Spleen (tissue), 7 donors: ENCODE measurements around the gene TTC39B.

Experiments used
- POLR2A ChIP-seq, 3 donors: fragments of 450-650 bp; IDR thresholded peaks; one replicate each; pipeline ENCODE4 v1.5.1; 2017; ENCODE audit warnings: antibody characterized with exemption in 3 of 3, mild to moderate bottlenecking in 1 of 3
- POLR2AphosphoS5 ChIP-seq, 3 donors: sonication (generic); formaldehyde crosslinking; IDR thresholded peaks; one replicate each; pipeline ENCODE4 v1.5.1; 2017; ENCODE audit warnings: antibody characterized with exemption in 3 of 3
- TF ChIP-seq, protein P1 (sequence below), 11 experiments: fragments of 200-600 bp in 7 of 11; fragments of 450-650 bp in 4 of 11; sonication (generic) in 4 of 11; IDR thresholded peaks in 8 of 11; conservative IDR thresholded peaks in 3 of 11; 1 replicate in 7 of 11; 2 replicates in 4 of 11; pipeline versions ENCODE4 v1.4.0 to v1.8.0; 2016 to 2021; ENCODE audit warnings: antibody characterized with exemption in 11 of 11, inconsistent platforms in 4 of 11, mild to moderate bottlenecking in 1 of 11
- donor health status: DM: no; HTN: no; CAD: no; lungs with moderate emphysema.
- donor health status: DM: no; HTN: no; CAD: no.
- donor health status: DM: no; HTN: no; CAD: no.

DNA sequence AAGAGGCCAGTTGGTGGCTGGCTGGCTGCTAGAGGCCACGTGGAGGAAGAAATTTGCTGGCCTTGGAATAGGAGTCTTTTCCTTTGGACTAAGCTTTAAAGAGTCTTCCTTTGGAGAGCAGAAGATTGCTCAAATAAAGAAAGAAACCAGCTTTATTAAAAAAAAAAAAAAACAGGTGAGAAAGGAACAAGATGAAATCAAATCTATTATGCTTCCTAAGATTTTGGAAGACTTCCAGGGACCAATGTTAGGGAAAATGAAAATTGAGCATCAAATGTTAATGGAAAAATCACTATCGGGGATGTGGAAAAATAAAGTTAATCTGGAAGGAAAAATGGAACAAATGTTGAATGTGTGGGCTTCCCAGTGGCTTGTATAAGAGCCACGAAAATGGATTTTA, 153.1 kb downstream of the TTC39B start:
- TF ChIP-seq, protein P1, sequence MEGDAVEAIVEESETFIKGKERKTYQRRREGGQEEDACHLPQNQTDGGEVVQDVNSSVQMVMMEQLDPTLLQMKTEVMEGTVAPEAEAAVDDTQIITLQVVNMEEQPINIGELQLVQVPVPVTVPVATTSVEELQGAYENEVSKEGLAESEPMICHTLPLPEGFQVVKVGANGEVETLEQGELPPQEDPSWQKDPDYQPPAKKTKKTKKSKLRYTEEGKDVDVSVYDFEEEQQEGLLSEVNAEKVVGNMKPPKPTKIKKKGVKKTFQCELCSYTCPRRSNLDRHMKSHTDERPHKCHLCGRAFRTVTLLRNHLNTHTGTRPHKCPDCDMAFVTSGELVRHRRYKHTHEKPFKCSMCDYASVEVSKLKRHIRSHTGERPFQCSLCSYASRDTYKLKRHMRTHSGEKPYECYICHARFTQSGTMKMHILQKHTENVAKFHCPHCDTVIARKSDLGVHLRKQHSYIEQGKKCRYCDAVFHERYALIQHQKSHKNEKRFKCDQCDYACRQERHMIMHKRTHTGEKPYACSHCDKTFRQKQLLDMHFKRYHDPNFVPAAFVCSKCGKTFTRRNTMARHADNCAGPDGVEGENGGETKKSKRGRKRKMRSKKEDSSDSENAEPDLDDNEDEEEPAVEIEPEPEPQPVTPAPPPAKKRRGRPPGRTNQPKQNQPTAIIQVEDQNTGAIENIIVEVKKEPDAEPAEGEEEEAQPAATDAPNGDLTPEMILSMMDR (IDR thresholded peaks at IDR 0.05 in 8 of 11, conservative IDR thresholded peaks at IDR 0.05 in 3 of 11), result no peak
- TF ChIP-seq POLR2A (IDR thresholded peaks at IDR 0.05) (no peak), POLR2AphosphoS5 (IDR thresholded peaks at IDR 0.05) (no peak)
